GM21447 (cell line): ENCODE data around the gene TNXB.
"Not testable (repeated sequence)": the region's sequence is repeated elsewhere in the genome, so short reads cannot be mapped to it uniquely, and the experiment has no call there.

Experiments
- ATAC-seq: cut with Tn5 transposase; IDR thresholded peaks from one replicate; pipeline ENCODE4 v1.9.1; 2021; ENCODE audit not compliant: unreplicated experiment

The TNXB gene

GRCh38 chr6:32086661-32087573 is 22.2 kb downstream of the TNXB start:
- peak; percentile 58 for ATAC-seq

- no peak for ATAC-seq
These were observed 23.2 kb downstream of the TNXB start for GRCh38 chr6:32085759-32086459.

GRCh38 chr6:32084780-32085179 is 24.4 kb downstream of the TNXB start:
- no peak for ATAC-seq

GRCh38 chr6:32083812-32084768 is 25.0 kb downstream of the TNXB start:
- ATAC-seq, result no peak

GRCh38 chr6:32082935-32083334 is 26.2 kb downstream of the TNXB start:
- no peak for ATAC-seq

- no peak for ATAC-seq
These were observed 26.7 kb downstream of the TNXB start for GRCh38 chr6:32082478-32082877.

- no peak for ATAC-seq
These were observed 27.8 kb downstream of the TNXB start for GRCh38 chr6:32081168-32081990.

GRCh38 chr6:32079566-32080290 is 29.4 kb downstream of the TNXB start:
- no peak for ATAC-seq

- ATAC-seq, result no peak
These were observed 32.8 kb downstream of the TNXB start for GRCh38 chr6:32076321-32076809.

- ATAC-seq, result no peak
These were observed 33.4 kb downstream of the TNXB start for GRCh38 chr6:32075781-32076180.

GRCh38 chr6:32074996-32075532 is 34.1 kb downstream of the TNXB start:
- no peak for ATAC-seq

GRCh38 chr6:32073613-32074012 is 35.5 kb downstream of the TNXB start:
- ATAC-seq, result no peak

GRCh38 chr6:32073101-32073500 is 36.0 kb downstream of the TNXB start:
- ATAC-seq, result no peak

- ATAC-seq, result no peak
These were observed 38.2 kb downstream of the TNXB start for GRCh38 chr6:32070814-32071543.

GRCh38 chr6:32069878-32070515 is 39.1 kb downstream of the TNXB start:
- no peak for ATAC-seq

GRCh38 chr6:32069460-32069859 is 39.7 kb downstream of the TNXB start:
- no peak for ATAC-seq

- ATAC-seq, result no peak
These were observed 40.3 kb downstream of the TNXB start for GRCh38 chr6:32068867-32069266.

GRCh38 chr6:32068315-32068714 is 40.8 kb downstream of the TNXB start:
- not testable (repeated sequence) for ATAC-seq
